HK-2 (cell line): Measurements from ENCODE around the gene CALR3.

Experiments used
- DNase-seq: peaks from one replicate; pipeline ENCODE4 v3.0.0-alpha.2; 2018; ENCODE audit not compliant: unreplicated experiment

Gene CALR3

GRCh38 chr19:16429066-16429758 is 66.8 kb downstream of the CALR3 start:
- no peak for DNase-seq
